ENCODE results near the gene IL22RA2.

Gene IL22RA2

GRCh38 chr6:137190583-137191094 is 17.2 kb upstream of the IL22RA2 start:
- no peak for DNase-seq (ENCODE audit: low read depth)
- no peak overlapping the region for H3K4me3 ChIP-seq (ENCODE audit: low read depth, low read length)
- no peak for TF ChIP-seq CTCF (IDR thresholded peaks at IDR 0.05; ENCODE audit: insufficient read depth, low read depth, low read length, missing control alignments)

DNA sequence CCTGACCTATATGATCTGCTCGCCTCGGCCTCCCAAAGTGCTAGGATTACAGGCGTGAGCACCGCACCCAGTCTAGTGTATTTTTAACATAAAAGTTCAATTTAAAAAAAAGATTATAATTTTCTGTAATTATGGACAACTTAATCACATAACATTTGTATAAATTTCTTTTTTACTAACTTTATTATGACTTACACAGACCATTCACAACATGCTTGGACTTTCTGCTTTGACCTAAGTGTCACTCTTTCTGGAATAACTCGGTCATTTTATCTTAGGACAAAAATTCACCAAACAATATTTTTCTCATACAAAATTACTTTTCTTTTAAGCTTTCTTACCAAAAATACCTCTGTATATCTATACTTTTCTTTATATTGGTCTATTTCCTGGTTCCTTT is 15.4 kb upstream of the IL22RA2 start:
- H3K4me3 ChIP-seq (ENCODE audit: low read depth, low read length), result no peak overlapping the region
- DNase-seq (ENCODE audit: low read depth), result peak; percentile 29

GRCh38 chr6:137185290-137185689 is 11.8 kb upstream of the IL22RA2 start:
- TF ChIP-seq CTCF (IDR thresholded peaks at IDR 0.05; ENCODE audit: insufficient read depth, low read depth, low read length, missing control alignments), result no peak
- DNase-seq (ENCODE audit: low read depth), result no peak
- no peak overlapping the region for H3K4me3 ChIP-seq (ENCODE audit: low read depth, low read length)

More for the DNA sequence above, 15.4 kb upstream of the IL22RA2 start:
- TF ChIP-seq CTCF (IDR thresholded peaks at IDR 0.05; ENCODE audit: insufficient read depth, low read depth, low read length, missing control alignments), result no peak

- TF ChIP-seq CTCF (IDR thresholded peaks at IDR 0.05; ENCODE audit: insufficient read depth, low read depth, low read length, missing control alignments), result no peak
- DNase-seq (ENCODE audit: low read depth), result no peak
- no peak overlapping the region for H3K4me3 ChIP-seq (ENCODE audit: low read depth, low read length)
These were observed 9.2 kb upstream of the IL22RA2 start for GRCh38 chr6:137182654-137183073.

DNA sequence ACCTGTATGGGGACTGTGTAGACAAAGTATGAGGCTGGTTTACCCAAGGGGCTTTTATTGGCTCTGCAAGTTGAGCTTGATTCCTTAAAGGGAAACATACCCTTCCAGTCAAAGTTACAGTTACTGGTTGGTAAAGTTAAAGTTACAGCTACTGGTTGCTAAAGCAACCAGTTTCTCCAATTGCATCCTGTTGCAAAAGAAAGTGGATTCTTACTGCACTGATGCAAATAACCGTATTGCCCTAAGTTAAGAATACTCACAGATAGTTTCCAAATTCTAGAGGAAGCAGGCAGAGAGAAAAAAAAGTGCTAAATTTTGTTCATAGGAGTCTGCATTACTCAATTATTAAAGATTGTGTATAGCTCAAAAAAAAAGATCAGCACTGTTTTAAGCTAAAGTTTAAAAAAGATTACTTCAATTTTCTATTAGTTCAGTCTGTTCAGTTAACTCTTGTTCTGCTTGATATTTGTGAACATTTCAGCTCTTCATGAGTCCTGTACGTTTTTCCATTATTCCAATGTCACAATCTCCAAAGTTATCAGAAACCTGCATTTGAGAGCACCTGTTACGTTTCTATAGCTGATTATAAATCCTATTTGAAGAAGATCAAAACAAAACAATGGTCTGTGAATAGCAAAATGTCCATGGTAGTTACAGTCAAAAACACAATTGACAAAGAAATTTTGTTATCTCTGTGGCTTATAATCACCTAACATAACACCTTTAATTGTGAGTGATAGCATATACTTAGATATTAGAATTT is 8.6 kb upstream of the IL22RA2 start:
- H3K4me3 ChIP-seq (ENCODE audit: low read depth, low read length), result no peak overlapping the region
- DNase-seq (ENCODE audit: low read depth), result no peak
- no peak for TF ChIP-seq CTCF (IDR thresholded peaks at IDR 0.05; ENCODE audit: insufficient read depth, low read depth, low read length, missing control alignments)

DNA sequence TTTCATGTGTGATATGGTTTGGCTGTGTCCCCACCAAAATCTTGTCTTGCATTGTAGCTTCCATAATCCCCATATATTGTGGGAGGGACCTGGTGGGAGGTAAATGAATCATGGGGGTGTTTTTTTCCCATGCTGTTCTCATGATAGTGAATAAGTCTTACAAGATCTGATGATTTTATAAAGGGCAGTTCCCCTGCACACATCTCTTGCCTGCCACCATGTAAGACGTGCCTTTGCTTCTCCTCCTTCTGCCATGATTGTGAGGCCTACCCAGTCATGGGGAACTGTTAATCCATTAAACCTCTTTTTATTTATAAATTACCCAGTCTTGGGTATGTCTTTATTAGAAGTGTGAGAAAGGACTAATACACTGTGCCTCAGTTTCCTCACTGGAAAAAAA is 4.2 kb upstream of the IL22RA2 start:
- TF ChIP-seq CTCF (IDR thresholded peaks at IDR 0.05; ENCODE audit: insufficient read depth, low read depth, low read length, missing control alignments), result no peak
- DNase-seq (ENCODE audit: low read depth), result no peak
- H3K4me3 ChIP-seq (ENCODE audit: low read depth, low read length), result no peak overlapping the region

DNA sequence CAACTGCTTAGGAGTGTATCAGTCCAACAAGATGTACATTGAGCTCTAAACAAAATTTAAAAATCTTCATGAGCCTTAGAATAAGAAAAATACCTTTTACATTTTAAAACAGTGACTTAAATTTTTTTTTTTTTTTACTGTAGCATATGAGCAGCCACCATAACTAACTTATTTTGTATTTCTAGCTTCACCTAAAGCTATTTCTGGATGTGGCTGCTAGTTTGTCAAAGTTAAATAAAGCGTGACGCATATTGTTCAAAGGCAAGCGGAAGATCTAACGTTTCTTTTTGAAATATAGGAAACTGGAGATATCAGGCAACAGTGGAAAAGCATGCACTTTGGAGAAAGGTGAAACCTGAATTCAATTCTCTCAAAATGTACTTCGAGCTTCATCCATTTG is 3.3 kb upstream of the IL22RA2 start:
- TF ChIP-seq CTCF (IDR thresholded peaks at IDR 0.05; ENCODE audit: insufficient read depth, low read depth, low read length, missing control alignments), result no peak
- no peak for DNase-seq (ENCODE audit: low read depth)
- no peak overlapping the region for H3K4me3 ChIP-seq (ENCODE audit: low read depth, low read length)
